ENCODE measurements around the gene PLA2G2F.

PLA2G2F gene

GRCh38 chr1:20188455-20188817 is 49.3 kb downstream of the PLA2G2F start:
- no peak for DNase-seq (ENCODE audit: low read depth in 4 of 4, low spot score in 1 of 4)

GRCh38 chr1:20189664-20190063 is 50.5 kb downstream of the PLA2G2F start:
- DNase-seq (ENCODE audit: low read depth in 4 of 4, low spot score in 1 of 4): no peak

GRCh38 chr1:20190256-20191160 is 51.4 kb downstream of the PLA2G2F start:
- DNase-seq (ENCODE audit: low read depth in 4 of 4, low spot score in 1 of 4): no peak

GRCh38 chr1:20191266-20191825 is 52.2 kb downstream of the PLA2G2F start:
- DNase-seq (ENCODE audit: low read depth in 4 of 4, low spot score in 1 of 4): no peak

- DNase-seq (ENCODE audit: low read depth in 4 of 4, low spot score in 1 of 4): no peak
These were observed 53.2 kb downstream of the PLA2G2F start for GRCh38 chr1:20192364-20192763.

- DNase-seq (ENCODE audit: low read depth in 4 of 4, low spot score in 1 of 4): no peak
These were observed 53.8 kb downstream of the PLA2G2F start for GRCh38 chr1:20192871-20193411.

- no peak for DNase-seq (ENCODE audit: low read depth in 4 of 4, low spot score in 1 of 4)
These were observed 55.1 kb downstream of the PLA2G2F start for GRCh38 chr1:20194224-20194623.

GRCh38 chr1:20194757-20195461 is 55.8 kb downstream of the PLA2G2F start:
- peak; percentile 52 to 65 (median 62) for DNase-seq (ENCODE audit: low read depth in 4 of 4, low spot score in 1 of 4)

GRCh38 chr1:20195462-20195780 is 56.3 kb downstream of the PLA2G2F start:
- DNase-seq (ENCODE audit: low read depth in 4 of 4, low spot score in 1 of 4): no peak

- no peak for DNase-seq (ENCODE audit: low read depth in 4 of 4, low spot score in 1 of 4)
These were observed 58.2 kb downstream of the PLA2G2F start for GRCh38 chr1:20197329-20197791.

- no peak for DNase-seq (ENCODE audit: low read depth in 4 of 4, low spot score in 1 of 4)
These were observed 59.2 kb downstream of the PLA2G2F start for GRCh38 chr1:20198296-20198695.

- no peak for DNase-seq (ENCODE audit: low read depth in 4 of 4, low spot score in 1 of 4)
These were observed 59.8 kb downstream of the PLA2G2F start for GRCh38 chr1:20198918-20199317.

GRCh38 chr1:20199403-20199802 is 60.3 kb downstream of the PLA2G2F start:
- DNase-seq (ENCODE audit: low read depth in 4 of 4, low spot score in 1 of 4): no peak

GRCh38 chr1:20199840-20200239 is 60.7 kb downstream of the PLA2G2F start:
- no peak for DNase-seq (ENCODE audit: low read depth in 4 of 4, low spot score in 1 of 4)
